ENCODE measurements around the gene JSRP1.

GRCh38 chr19:2242816-2243215, 13.4 kb downstream of the JSRP1 start:
- TF ChIP-seq, protein P1, sequence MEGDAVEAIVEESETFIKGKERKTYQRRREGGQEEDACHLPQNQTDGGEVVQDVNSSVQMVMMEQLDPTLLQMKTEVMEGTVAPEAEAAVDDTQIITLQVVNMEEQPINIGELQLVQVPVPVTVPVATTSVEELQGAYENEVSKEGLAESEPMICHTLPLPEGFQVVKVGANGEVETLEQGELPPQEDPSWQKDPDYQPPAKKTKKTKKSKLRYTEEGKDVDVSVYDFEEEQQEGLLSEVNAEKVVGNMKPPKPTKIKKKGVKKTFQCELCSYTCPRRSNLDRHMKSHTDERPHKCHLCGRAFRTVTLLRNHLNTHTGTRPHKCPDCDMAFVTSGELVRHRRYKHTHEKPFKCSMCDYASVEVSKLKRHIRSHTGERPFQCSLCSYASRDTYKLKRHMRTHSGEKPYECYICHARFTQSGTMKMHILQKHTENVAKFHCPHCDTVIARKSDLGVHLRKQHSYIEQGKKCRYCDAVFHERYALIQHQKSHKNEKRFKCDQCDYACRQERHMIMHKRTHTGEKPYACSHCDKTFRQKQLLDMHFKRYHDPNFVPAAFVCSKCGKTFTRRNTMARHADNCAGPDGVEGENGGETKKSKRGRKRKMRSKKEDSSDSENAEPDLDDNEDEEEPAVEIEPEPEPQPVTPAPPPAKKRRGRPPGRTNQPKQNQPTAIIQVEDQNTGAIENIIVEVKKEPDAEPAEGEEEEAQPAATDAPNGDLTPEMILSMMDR (conservative IDR thresholded peaks at IDR 0.05; ENCODE audit: low read length) = no peak
- no peak for TF ChIP-seq EZH2phosphoT487 (IDR thresholded peaks at IDR 0.05; ENCODE audit: borderline replicate concordance, low read depth, low read length)
